Neuronal stem cell (in vitro differentiated cells): ENCODE results near the gene PRKD1.

Experiments
- DNase-seq: peaks from one replicate; pipeline ENCODE4 v3.0.0-alpha.2; 2013; ENCODE audit warnings: low spot score
- H2AFZ ChIP-seq: one replicate; pipeline ENCODE4 v1.6.1; 2013; ENCODE audit warnings: mild to moderate bottlenecking, low read length, inconsistent platforms
- H2AK5ac ChIP-seq: 2 replicates; pipeline ENCODE4 v1.6.1; 2013; ENCODE audit warnings: low read depth, mild to moderate bottlenecking, inconsistent platforms, low read length, moderate library complexity, mixed read lengths
- H2BK120ac ChIP-seq: 2 replicates; pipeline ENCODE4 v1.6.1; 2013; ENCODE audit warnings: low read depth, mild to moderate bottlenecking, inconsistent platforms, low read length, moderate library complexity, mixed read lengths
- H2BK12ac ChIP-seq: one replicate; pipeline ENCODE4 v1.6.1; 2013; ENCODE audit warnings: low read length, inconsistent platforms
- H2BK15ac ChIP-seq: 2 replicates; pipeline ENCODE4 v1.6.1; 2013; ENCODE audit warnings: mild to moderate bottlenecking, low read length, inconsistent platforms, mixed read lengths
- H2BK5ac ChIP-seq: one replicate; pipeline ENCODE4 v1.6.1; 2013; ENCODE audit warnings: inconsistent platforms, mild to moderate bottlenecking, low read length, moderate library complexity
- H3K14ac ChIP-seq: one replicate; pipeline ENCODE4 v1.6.1; 2013; ENCODE audit warnings: low read length, inconsistent platforms
- H3K18ac ChIP-seq: 2 replicates; pipeline ENCODE4 v1.6.1; 2013; ENCODE audit warnings: low read length, inconsistent platforms
- H3K23ac ChIP-seq: 2 replicates; pipeline ENCODE4 v1.6.1; 2013; ENCODE audit warnings: low read depth, mild to moderate bottlenecking, mixed read lengths, low read length, inconsistent platforms; ENCODE audit not compliant: poor library complexity
- H3K27ac ChIP-seq: replicated peaks from 3 replicates; pipeline ENCODE4 v1.5.1; 2013; ENCODE audit warnings: low read length, inconsistent platforms
- H3K27me3 ChIP-seq, 3 experiments: 2 replicates each; pipeline ENCODE4 v1.6.1; 2013; ENCODE audit warnings: low read length in 3 of 3, mild to moderate bottlenecking in 2 of 3, inconsistent platforms in 1 of 3, low read depth in 1 of 3, mixed read lengths in 1 of 3, moderate library complexity in 1 of 3; ENCODE audit not compliant: control insufficient read depth in 3 of 3, insufficient read depth in 3 of 3
- H3K36me3 ChIP-seq, 2 donors: replicated peaks in 1 of 2; 2 replicates each; pipeline ENCODE4 v1.6.1; 2013; ENCODE audit warnings: low read length in 2 of 2; ENCODE audit not compliant: control insufficient read depth in 2 of 2, insufficient read depth in 2 of 2
- H3K4ac ChIP-seq: 2 replicates; pipeline ENCODE4 v1.6.1; 2013; ENCODE audit warnings: inconsistent platforms, mild to moderate bottlenecking, low read length, moderate library complexity
- H3K4me1 ChIP-seq, 2 donors: 1 replicate in 1 of 2; 2 replicates in 1 of 2; pipeline ENCODE4 v1.6.1; 2013; ENCODE audit warnings: low read length in 2 of 2, low read depth in 1 of 2; ENCODE audit not compliant: control insufficient read depth in 2 of 2, insufficient read depth in 1 of 2
- H3K4me2 ChIP-seq: one replicate; pipeline ENCODE4 v1.6.1; 2013; ENCODE audit warnings: mild to moderate bottlenecking, low read length, inconsistent platforms; ENCODE audit not compliant: insufficient read depth, poor library complexity, severe bottlenecking
- H3K4me3 ChIP-seq, 2 donors: 2 replicates each; pipeline ENCODE4 v1.5.1; 2013; ENCODE audit warnings: low read length in 2 of 2, mild to moderate bottlenecking in 2 of 2, inconsistent platforms in 1 of 2, moderate library complexity in 1 of 2
- H3K79me1 ChIP-seq: one replicate; pipeline ENCODE4 v1.6.1; 2013; ENCODE audit warnings: low read depth, mild to moderate bottlenecking, inconsistent platforms, low read length, moderate library complexity
- H3K9ac ChIP-seq: one replicate; pipeline ENCODE4 v1.6.1; 2013; ENCODE audit warnings: mild to moderate bottlenecking, low read depth, low read length, inconsistent platforms; ENCODE audit not compliant: poor library complexity
- H3K9me3 ChIP-seq, 2 donors: replicated peaks in 1 of 2; 2 replicates each; pipeline versions ENCODE3 to v1.6.1; 2013; ENCODE audit warnings: low read length in 2 of 2, mild to moderate bottlenecking in 2 of 2, inconsistent platforms in 1 of 2, low read depth in 1 of 2, mixed read lengths in 1 of 2, moderate library complexity in 1 of 2; ENCODE audit not compliant: control insufficient read depth in 2 of 2, insufficient read depth in 1 of 2
- H4K8ac ChIP-seq: one replicate; pipeline ENCODE4 v1.6.1; 2013; ENCODE audit warnings: low read depth, mild to moderate bottlenecking, inconsistent platforms, low read length, moderate library complexity
- H4K91ac ChIP-seq: one replicate; pipeline ENCODE4 v1.6.1; 2013; ENCODE audit warnings: low read length, low read depth, mild to moderate bottlenecking, inconsistent platforms; ENCODE audit not compliant: poor library complexity
- WGBS, 2 donors: extraction: QIAGEN DNeasy Blood & Tissue Kit; methylation state at CpG; one replicate each; pipeline ENCODE4 v1.1.7; 2013; ENCODE audit warnings: missing lambda C conversion rate in 2 of 2, mixed read lengths in 1 of 2; ENCODE audit not compliant: insufficient read length in 2 of 2, insufficient replicate concordance in 1 of 2; ENCODE audit errors: extremely low coverage in 2 of 2; 5-methylcytosine and 5-hydroxymethylcytosine counted together

The PRKD1 gene

GRCh38 chr14:29913566-29913965 is 14.1 kb downstream of the PRKD1 start:
- no peak overlapping the region for H3K4me3 ChIP-seq
- no peaks in the 10 kb centered on the region for H3K79me1 ChIP-seq
- no peak overlapping the region for H4K8ac ChIP-seq
- H3K4me1 ChIP-seq, result no peaks in the 10 kb centered on the region
- no peaks in the 10 kb centered on the region for H3K27me3 ChIP-seq
- H4K91ac ChIP-seq, result no peak overlapping the region
- no peak overlapping the region for H3K4me2 ChIP-seq
- H3K18ac ChIP-seq, result no peak overlapping the region
- no peak overlapping the region for H2AFZ ChIP-seq
- no peak overlapping the region for H2AK5ac ChIP-seq
- no peaks in the 10 kb centered on the region for H3K36me3 ChIP-seq
- no peak overlapping the region for H3K23ac ChIP-seq
- peaks cover 0 to 2% of the 10 kb centered on the region in 2 donors for H3K9me3 ChIP-seq
- H3K9ac ChIP-seq, result no peak overlapping the region
- H3K27ac ChIP-seq, result no peak overlapping the region
- DNase-seq, result no peak
- no peak overlapping the region for H2BK12ac ChIP-seq
- H3K4ac ChIP-seq, result no peak overlapping the region
- H2BK5ac ChIP-seq, result no peak overlapping the region
- WGBS, 2 donors, result no CpG with 5 or more reads among the region's 5 CpGs
- H3K14ac ChIP-seq, result no peak overlapping the region
- no peak overlapping the region for H2BK120ac ChIP-seq
- H2BK15ac ChIP-seq, result no peak overlapping the region

- no peaks in the 10 kb centered on the region for H3K4me1 ChIP-seq
- no peak overlapping the region for H3K27ac ChIP-seq
- H2BK120ac ChIP-seq, result no peak overlapping the region
- H3K23ac ChIP-seq, result no peak overlapping the region
- no peak overlapping the region for H3K18ac ChIP-seq
- H2AFZ ChIP-seq, result no peak overlapping the region
- no peak overlapping the region for H3K4me2 ChIP-seq
- H3K9ac ChIP-seq, result no peak overlapping the region
- H4K8ac ChIP-seq, result no peak overlapping the region
- H3K4ac ChIP-seq, result no peak overlapping the region
- H3K36me3 ChIP-seq, result no peaks in the 10 kb centered on the region
- H2BK15ac ChIP-seq, result no peak overlapping the region
- no peak overlapping the region for H3K14ac ChIP-seq
- no CpG with 5 or more reads among the region's 3 CpGs for WGBS, 2 donors
- H2BK5ac ChIP-seq, result no peak overlapping the region
- no peaks in the 10 kb centered on the region for H3K79me1 ChIP-seq
- no peaks in the 10 kb centered on the region for H3K27me3 ChIP-seq
- no peak overlapping the region for H3K4me3 ChIP-seq
- no peak overlapping the region for H2BK12ac ChIP-seq
- H4K91ac ChIP-seq, result no peak overlapping the region
- no peak for DNase-seq
- H2AK5ac ChIP-seq, result no peak overlapping the region
- peaks cover 0 to 2% of the 10 kb centered on the region in 2 donors for H3K9me3 ChIP-seq
Observed at GRCh38 chr14:29911810-29912209, 15.8 kb downstream of the PRKD1 start.

- H2BK5ac ChIP-seq, result no peak overlapping the region
- H3K36me3 ChIP-seq, result no peaks in the 10 kb centered on the region
- H3K79me1 ChIP-seq, result no peaks in the 10 kb centered on the region
- H2BK120ac ChIP-seq, result no peak overlapping the region
- no peak overlapping the region for H3K9ac ChIP-seq
- peak overlapping the region in 1 of 2 donors; percentile 22 for H3K4me3 ChIP-seq
- no peak overlapping the region for H2AK5ac ChIP-seq
- H4K91ac ChIP-seq, result no peak overlapping the region
- no peak overlapping the region for H2AFZ ChIP-seq
- H4K8ac ChIP-seq, result no peak overlapping the region
- no peak for DNase-seq
- H3K18ac ChIP-seq, result no peak overlapping the region
- H3K23ac ChIP-seq, result no peak overlapping the region
- H2BK12ac ChIP-seq, result no peak overlapping the region
- H2BK15ac ChIP-seq, result no peak overlapping the region
- H3K4ac ChIP-seq, result no peak overlapping the region
- H3K4me1 ChIP-seq, result no peaks in the 10 kb centered on the region
- H3K14ac ChIP-seq, result no peak overlapping the region
- no peak overlapping the region for H3K4me2 ChIP-seq
- H3K9me3 ChIP-seq, result peaks cover 0 to 2% of the 10 kb centered on the region in 2 donors
- WGBS, 2 donors, result no CpG with 5 or more reads among the region's 26 CpGs
- no peak overlapping the region for H3K27ac ChIP-seq
- no peaks in the 10 kb centered on the region for H3K27me3 ChIP-seq
Observed at GRCh38 chr14:29908652-29909577, 18.7 kb downstream of the PRKD1 start.

GRCh38 chr14:29906256-29906870 is 21.3 kb downstream of the PRKD1 start:
- Histone ChIP-seq H2BK120ac (no peak overlapping the region), H3K27me3 (no peaks in the 10 kb centered on the region), H2AK5ac (no peak overlapping the region), H3K36me3 (no peaks in the 10 kb centered on the region), H3K4me3 (no peak overlapping the region), H3K79me1 (no peaks in the 10 kb centered on the region), H3K9ac (no peak overlapping the region), H3K4me2 (no peak overlapping the region), H3K9me3 (peaks cover 0 to 2% of the 10 kb centered on the region in 2 donors), H4K8ac (no peak overlapping the region), H3K14ac (no peak overlapping the region), H2AFZ (no peak overlapping the region), H3K4ac (no peak overlapping the region), H3K23ac (no peak overlapping the region), H2BK5ac (no peak overlapping the region), H3K27ac (no peak overlapping the region), H3K4me1 (no peaks in the 10 kb centered on the region), H2BK15ac (no peak overlapping the region), H4K91ac (no peak overlapping the region), H2BK12ac (no peak overlapping the region), H3K18ac (no peak overlapping the region)
- no CpG with 5 or more reads among the region's 3 CpGs for WGBS, 2 donors
- DNase-seq, result no peak
